OCI-LY1 (cell line): Measurements from ENCODE around the gene CD320.
"Not testable (repeated sequence)": the region's sequence is repeated elsewhere in the genome, so short reads cannot be mapped to it uniquely, and the experiment has no call there.

Experiments used
- H2AFZ ChIP-seq: fragments of 200-600 bp; sonication (generic), shearing (Covaris generic); 2 replicates; pipeline ENCODE4 v1.6.0; 2014; ENCODE audit warnings: antibody characterized with exemption, mild to moderate bottlenecking, low read length
- H3F3A ChIP-seq: fragments of 200-600 bp; sonication (generic), shearing (Covaris generic); 2 replicates; pipeline ENCODE4 v1.6.0; 2014; ENCODE audit warnings: mild to moderate bottlenecking, antibody characterized with exemption, low read length, moderate library complexity; ENCODE audit not compliant: insufficient read depth
- H3K27ac ChIP-seq: fragments of 200-600 bp; sonication (generic); 2 replicates; pipeline ENCODE4 v1.5.1; 2014; ENCODE audit warnings: low read length, mixed run types, mild to moderate bottlenecking, low read depth; ENCODE audit not compliant: poor library complexity, severe bottlenecking
- H3K27me3 ChIP-seq: fragments of 200-600 bp; sonication (generic); 2 replicates; pipeline ENCODE4 v1.6.0; 2014; ENCODE audit warnings: antibody characterized with exemption, mild to moderate bottlenecking, low read length, moderate library complexity; ENCODE audit not compliant: insufficient read depth
- H3K36me3 ChIP-seq: fragments of 200-600 bp; sonication (generic); 2 replicates; pipeline ENCODE4 v1.6.1; 2014; ENCODE audit warnings: mild to moderate bottlenecking, antibody characterized with exemption, low read length, moderate library complexity, mixed read lengths; ENCODE audit not compliant: insufficient read depth
- H3K4me1 ChIP-seq: fragments of 200-600 bp; sonication (generic); 2 replicates; pipeline ENCODE4 v1.5.1; 2014; ENCODE audit warnings: mild to moderate bottlenecking, low read length, moderate library complexity; ENCODE audit not compliant: insufficient read depth, severe bottlenecking
- H3K4me2 ChIP-seq: fragments of 200-600 bp; sonication (generic), shearing (Covaris generic); 2 replicates; pipeline ENCODE4 v1.6.1; 2014; ENCODE audit warnings: low read length
- H3K4me3 ChIP-seq: fragments of 200-600 bp; sonication (generic); 2 replicates; pipeline ENCODE4 v1.5.1; 2014; ENCODE audit warnings: low read length, low read depth, mild to moderate bottlenecking, mixed read lengths; ENCODE audit not compliant: poor library complexity, severe bottlenecking
- H3K79me2 ChIP-seq: fragments of 200-600 bp; shearing (Covaris generic); 2 replicates; pipeline ENCODE4 v1.6.1; 2016; ENCODE audit warnings: mixed run types, low read length, mixed read lengths; ENCODE audit not compliant: insufficient read depth
- H3K9ac ChIP-seq: fragments of 200-600 bp; sonication (generic), shearing (Covaris generic); 2 replicates; pipeline ENCODE4 v1.6.1; 2014; ENCODE audit warnings: mild to moderate bottlenecking, low read length, mixed read lengths
- H3K9me2 ChIP-seq: fragments of 200-600 bp; sonication (generic), shearing (Covaris generic); 2 replicates; pipeline ENCODE4 v1.6.1; 2014; ENCODE audit warnings: low read depth, mild to moderate bottlenecking, low read length, mixed read lengths
- H3K9me3 ChIP-seq: fragments of 200-600 bp; shearing (Covaris generic); 2 replicates; pipeline ENCODE4 v1.6.1; 2014; ENCODE audit warnings: low read length, mixed read lengths
- H4K20me1 ChIP-seq: fragments of 200-600 bp; sonication (generic), shearing (Covaris generic); 2 replicates; pipeline ENCODE4 v1.6.0; 2016; ENCODE audit warnings: mild to moderate bottlenecking, low read length; ENCODE audit not compliant: insufficient read depth
- EZH2 ChIP-seq: fragments of 200-600 bp; sonication (generic), shearing (Covaris generic); IDR thresholded peaks from 2 replicates; pipeline ENCODE4 v1.8.0; 2017; ENCODE audit warnings: borderline replicate concordance, mixed run types, mild to moderate bottlenecking, antibody characterized with exemption, low read length, moderate library complexity, mixed read lengths
- TF ChIP-seq, protein P1 (sequence below): fragments of 200-600 bp; sonication (generic), shearing (Covaris generic); IDR thresholded peaks from 2 replicates; pipeline ENCODE4 v1.5.1; 2017; ENCODE audit warnings: mild to moderate bottlenecking, antibody characterized with exemption, low read length, moderate library complexity, mixed read lengths

CD320 gene

DNA sequence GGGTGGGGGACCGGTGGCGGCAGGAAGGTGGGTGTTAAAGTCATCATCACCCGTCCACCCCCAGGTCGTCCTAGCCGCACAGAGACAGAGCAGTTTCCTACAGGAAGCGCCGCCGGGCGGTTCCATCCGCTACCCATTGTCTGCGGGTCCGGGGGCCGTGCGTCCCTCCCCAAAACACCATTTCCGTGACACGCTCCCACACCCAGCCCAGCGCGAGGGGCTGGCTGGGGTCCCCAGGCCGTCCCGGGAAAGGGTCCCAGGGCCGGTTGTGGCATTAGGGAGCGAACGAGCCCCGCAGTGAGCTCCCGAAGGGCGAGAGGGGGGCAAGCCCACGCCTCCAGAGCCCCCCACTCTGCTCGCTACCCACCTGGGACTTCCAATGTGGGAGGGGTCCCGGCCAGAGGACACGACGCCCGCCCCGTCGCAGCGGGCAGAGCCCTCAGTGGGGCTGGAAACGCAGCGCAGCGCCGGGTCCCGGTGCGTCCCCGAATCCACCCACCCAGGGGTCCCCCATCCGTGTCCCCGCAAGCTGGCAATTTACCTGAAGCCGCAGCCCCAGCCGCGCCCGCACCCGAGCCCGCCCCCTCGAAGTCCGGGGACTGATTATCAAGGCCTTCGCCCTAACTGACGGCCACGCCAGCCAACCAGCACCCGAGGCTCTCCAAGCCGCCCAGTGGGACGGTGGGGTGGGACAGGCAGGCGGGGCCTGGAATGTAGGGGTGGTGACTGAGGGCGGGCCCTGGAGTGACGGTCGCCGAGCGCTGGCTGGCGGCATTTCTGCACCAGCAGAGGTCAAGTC, 34.7 kb upstream of the CD320 start, which contains the start of gene KANK3:
Gene KANK3 (minus strand): TSS at position 579 of the 799 bp plus-strand sequence. CDS start 5,434 bp downstream, outside the sequence.
- Histone ChIP-seq H3K9me3 (no peaks in the 10 kb centered on the region), H3K4me2 (peak within 1 kb of the TSS; percentile 70), H3K79me2 (no peaks in the 10 kb centered on the region), H2AFZ (no peak within 1 kb of the TSS), H3K4me1 (peaks cover 5% of the 10 kb centered on the region), H3F3A (no peaks in the 10 kb centered on the region), H3K4me3 (peak within 1 kb of the TSS; percentile 53), H3K36me3 (no peaks in the 10 kb centered on the region), H3K27ac (no peak within 1 kb of the TSS), H3K27me3 (0 out of 2 replicates have a peak, but pooled peaks cover 7% of the 10 kb centered on the region), H4K20me1 (no peaks in the 10 kb centered on the region), H3K9me2 (no peaks in the 10 kb centered on the region), H3K9ac (no peak within 1 kb of the TSS)
- TF ChIP-seq, protein P1, sequence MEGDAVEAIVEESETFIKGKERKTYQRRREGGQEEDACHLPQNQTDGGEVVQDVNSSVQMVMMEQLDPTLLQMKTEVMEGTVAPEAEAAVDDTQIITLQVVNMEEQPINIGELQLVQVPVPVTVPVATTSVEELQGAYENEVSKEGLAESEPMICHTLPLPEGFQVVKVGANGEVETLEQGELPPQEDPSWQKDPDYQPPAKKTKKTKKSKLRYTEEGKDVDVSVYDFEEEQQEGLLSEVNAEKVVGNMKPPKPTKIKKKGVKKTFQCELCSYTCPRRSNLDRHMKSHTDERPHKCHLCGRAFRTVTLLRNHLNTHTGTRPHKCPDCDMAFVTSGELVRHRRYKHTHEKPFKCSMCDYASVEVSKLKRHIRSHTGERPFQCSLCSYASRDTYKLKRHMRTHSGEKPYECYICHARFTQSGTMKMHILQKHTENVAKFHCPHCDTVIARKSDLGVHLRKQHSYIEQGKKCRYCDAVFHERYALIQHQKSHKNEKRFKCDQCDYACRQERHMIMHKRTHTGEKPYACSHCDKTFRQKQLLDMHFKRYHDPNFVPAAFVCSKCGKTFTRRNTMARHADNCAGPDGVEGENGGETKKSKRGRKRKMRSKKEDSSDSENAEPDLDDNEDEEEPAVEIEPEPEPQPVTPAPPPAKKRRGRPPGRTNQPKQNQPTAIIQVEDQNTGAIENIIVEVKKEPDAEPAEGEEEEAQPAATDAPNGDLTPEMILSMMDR, result no peak
- no peak for TF ChIP-seq EZH2

DNA sequence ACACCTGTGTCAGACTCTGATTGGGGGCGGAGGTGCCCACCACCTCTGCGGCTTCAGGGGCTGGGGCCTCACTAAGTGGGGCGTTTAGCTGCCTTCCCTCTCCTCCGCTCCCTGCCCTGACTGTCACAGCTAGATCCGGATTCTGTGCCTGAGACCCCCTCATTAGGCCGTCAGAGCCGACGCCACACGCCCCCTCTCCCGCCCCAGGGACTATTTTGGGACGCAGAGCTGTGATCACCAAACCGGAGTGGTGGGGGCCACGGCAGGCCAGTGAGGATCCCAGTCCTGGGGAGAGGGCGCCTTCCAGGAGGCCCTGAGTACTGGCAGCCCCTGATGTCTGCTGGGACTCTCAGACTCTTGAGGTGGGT, 34.1 kb upstream of the CD320 start:
- no peaks in the 10 kb centered on the region for H3F3A ChIP-seq
- 0 out of 2 replicates have a peak, but pooled peaks cover 7% of the 10 kb centered on the region for H3K27me3 ChIP-seq
- H3K4me3 ChIP-seq, result no peak overlapping the region
- H3K9me2 ChIP-seq, result no peaks in the 10 kb centered on the region
- no peaks in the 10 kb centered on the region for H3K79me2 ChIP-seq
- TF ChIP-seq, protein P1, result no peak
- TF ChIP-seq EZH2, result no peak
- H4K20me1 ChIP-seq, result no peaks in the 10 kb centered on the region
- H3K9ac ChIP-seq, result no peak overlapping the region
- no peak overlapping the region for H3K27ac ChIP-seq
- H2AFZ ChIP-seq, result no peak overlapping the region
- H3K4me1 ChIP-seq, result peaks cover 5% of the 10 kb centered on the region
- no peak overlapping the region for H3K4me2 ChIP-seq
- no peaks in the 10 kb centered on the region for H3K9me3 ChIP-seq
- no peaks in the 10 kb centered on the region for H3K36me3 ChIP-seq

DNA sequence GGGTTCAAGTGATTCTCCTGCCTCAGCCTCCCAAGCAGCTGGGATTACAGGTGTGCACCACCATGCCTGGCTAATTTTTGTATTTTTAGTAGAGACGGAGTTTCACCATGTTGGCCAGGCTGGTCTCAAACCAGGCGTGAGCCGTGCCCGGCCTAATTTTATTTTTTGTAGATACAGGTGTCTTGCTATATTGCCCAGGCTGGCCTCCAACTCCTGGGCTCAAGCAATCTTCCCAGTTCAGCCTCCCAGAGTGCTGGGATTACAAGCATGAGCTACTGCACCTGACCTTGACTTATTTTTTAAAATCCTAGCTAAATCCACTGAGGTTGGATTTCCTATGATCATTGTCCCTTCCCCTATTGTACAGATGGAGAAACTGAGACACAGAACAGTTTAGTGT, 33.3 kb upstream of the CD320 start:
- H4K20me1 ChIP-seq, H3K9ac ChIP-seq, H3K9me3 ChIP-seq, H3K4me3 ChIP-seq, H2AFZ ChIP-seq, H3K36me3 ChIP-seq, H3K27ac ChIP-seq, H3K9me2 ChIP-seq, H3K4me1 ChIP-seq, H3K27me3 ChIP-seq, H3K79me2 ChIP-seq, H3F3A ChIP-seq, H3K4me2 ChIP-seq: not testable (repeated sequence)
